ENCODE measurements around the gene EML2.
A peak's percentile ranks its signal among the peaks of the same experiment; 100 is the strongest.
"Not testable (repeated sequence)": the region's sequence is repeated elsewhere in the genome, so short reads cannot be mapped to it uniquely, and the experiment has no call there.

EML2 gene, protein sequence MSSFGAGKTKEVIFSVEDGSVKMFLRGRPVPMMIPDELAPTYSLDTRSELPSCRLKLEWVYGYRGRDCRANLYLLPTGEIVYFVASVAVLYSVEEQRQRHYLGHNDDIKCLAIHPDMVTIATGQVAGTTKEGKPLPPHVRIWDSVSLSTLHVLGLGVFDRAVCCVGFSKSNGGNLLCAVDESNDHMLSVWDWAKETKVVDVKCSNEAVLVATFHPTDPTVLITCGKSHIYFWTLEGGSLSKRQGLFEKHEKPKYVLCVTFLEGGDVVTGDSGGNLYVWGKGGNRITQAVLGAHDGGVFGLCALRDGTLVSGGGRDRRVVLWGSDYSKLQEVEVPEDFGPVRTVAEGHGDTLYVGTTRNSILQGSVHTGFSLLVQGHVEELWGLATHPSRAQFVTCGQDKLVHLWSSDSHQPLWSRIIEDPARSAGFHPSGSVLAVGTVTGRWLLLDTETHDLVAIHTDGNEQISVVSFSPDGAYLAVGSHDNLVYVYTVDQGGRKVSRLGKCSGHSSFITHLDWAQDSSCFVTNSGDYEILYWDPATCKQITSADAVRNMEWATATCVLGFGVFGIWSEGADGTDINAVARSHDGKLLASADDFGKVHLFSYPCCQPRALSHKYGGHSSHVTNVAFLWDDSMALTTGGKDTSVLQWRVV

DNA sequence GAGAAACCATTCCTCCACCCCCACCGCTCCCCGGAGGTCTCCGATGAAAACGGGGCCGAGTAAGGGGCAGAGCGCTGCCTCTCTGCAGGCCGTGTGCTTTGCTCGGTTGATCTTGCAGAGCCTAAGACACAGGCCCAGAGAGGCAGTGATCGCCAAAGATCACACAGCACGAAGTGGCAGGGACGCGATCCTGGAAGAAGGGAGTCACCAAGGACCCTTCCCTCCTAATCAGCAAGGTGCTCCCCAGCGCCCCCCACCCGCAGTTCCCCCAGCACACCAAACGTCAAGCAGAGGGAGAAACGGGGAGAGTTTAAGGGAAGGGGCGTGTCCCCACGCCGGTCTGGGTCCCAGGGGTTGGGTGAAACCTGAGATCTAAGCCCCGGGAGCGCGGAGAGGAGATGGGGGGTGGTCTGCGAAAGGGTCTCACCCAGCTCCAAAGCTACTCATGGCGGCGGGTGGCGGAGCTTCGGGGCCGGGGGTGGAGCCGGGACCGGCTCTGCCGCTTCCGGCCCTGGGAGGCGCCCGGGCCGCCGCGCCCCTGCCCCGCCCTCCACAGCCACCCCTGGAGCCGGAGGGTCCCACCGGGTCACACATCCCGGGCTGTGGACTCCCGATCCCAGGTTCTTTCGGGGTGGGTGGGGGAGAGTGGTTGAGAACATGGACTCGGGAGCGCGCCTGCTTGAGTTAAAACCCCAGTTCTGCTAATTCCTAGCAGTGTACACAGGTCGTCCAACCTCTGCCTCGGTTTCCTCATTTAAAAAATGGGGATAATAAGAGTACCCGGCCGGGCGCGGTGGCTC lies at the start of gene EML2:
TSS of gene EML2 (minus strand) at position 468 of the 800 bp plus-strand sequence. CDS start at position 447, 21 bp downstream.
- Histone ChIP-seq H3K4me3 (ENCODE audit: low read depth in 1 of 2, low read length in 1 of 2) (peak within 1 kb of the TSS; percentile 80 to 84), H3K27me3 (peaks cover 10% of the 10 kb centered on the region), H3K27ac (peak within 1 kb of the TSS; percentile 42), H3K9me3 (no peaks in the 10 kb centered on the region), H3K36me3 (no peaks in the 10 kb centered on the region), H3K4me1 (ENCODE audit: control insufficient read depth in 1 of 2, insufficient read depth in 1 of 2, low read depth in 1 of 2, low read length in 1 of 2) (peaks cover 47 to 54% of the 10 kb centered on the region in 2 experiments)
- TF ChIP-seq CTCF (IDR thresholded peaks at IDR 0.05) = no peak

DNA sequence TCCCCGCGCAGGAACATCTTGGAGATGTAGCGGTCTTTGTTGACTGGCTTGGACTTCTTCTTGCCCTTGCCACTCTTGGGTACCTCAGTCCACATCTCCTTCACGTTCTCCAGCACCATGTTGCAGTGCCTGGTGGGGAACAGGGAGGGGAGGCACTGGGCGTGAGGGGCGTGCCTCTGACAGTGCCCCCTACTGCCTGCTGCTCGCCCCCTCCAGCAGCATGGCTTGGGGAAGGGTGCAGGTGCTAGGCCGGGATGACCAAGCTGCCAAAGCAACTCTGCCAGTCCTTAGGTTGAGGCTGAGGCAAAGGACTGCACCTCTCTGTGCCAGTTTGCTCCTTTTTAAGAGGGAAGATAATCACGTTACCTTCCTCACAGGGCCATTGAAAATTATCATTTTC lies 48.4 kb upstream of the EML2 start:
- no peak for TF ChIP-seq CTCF (IDR thresholded peaks at IDR 0.05)
- H3K9me3 ChIP-seq = no peaks in the 10 kb centered on the region
- peaks cover 10 to 11% of the 10 kb centered on the region in 2 experiments for H3K4me1 ChIP-seq (ENCODE audit: control insufficient read depth in 1 of 2, insufficient read depth in 1 of 2, low read depth in 1 of 2, low read length in 1 of 2)
- no peak overlapping the region for H3K27ac ChIP-seq
- peaks cover 42% of the 10 kb centered on the region for H3K36me3 ChIP-seq
- no peaks in the 10 kb centered on the region for H3K27me3 ChIP-seq
- H3K4me3 ChIP-seq (ENCODE audit: low read depth in 1 of 2, low read length in 1 of 2) = no peak overlapping the region

GRCh38 chr19:45685045-45685444 lies 45.8 kb upstream of the EML2 start:
- H3K4me3 ChIP-seq (ENCODE audit: low read depth in 1 of 2, low read length in 1 of 2); H3K9me3 ChIP-seq; H3K27ac ChIP-seq: not testable (repeated sequence)
- H3K4me1 ChIP-seq (ENCODE audit: control insufficient read depth in 1 of 2, insufficient read depth in 1 of 2, low read depth in 1 of 2, low read length in 1 of 2) = peaks cover 4 to 11% of the 10 kb centered on the region in 2 experiments
- peaks cover 16% of the 10 kb centered on the region for H3K27me3 ChIP-seq
- H3K36me3 ChIP-seq = peaks cover 42% of the 10 kb centered on the region

- no peak overlapping the region for H3K27ac ChIP-seq
- peaks cover 6 to 13% of the 10 kb centered on the region in 2 experiments for H3K4me1 ChIP-seq (ENCODE audit: control insufficient read depth in 1 of 2, insufficient read depth in 1 of 2, low read depth in 1 of 2, low read length in 1 of 2)
- H3K27me3 ChIP-seq = peaks cover 37% of the 10 kb centered on the region
- H3K36me3 ChIP-seq = peaks cover 37% of the 10 kb centered on the region
- H3K4me3 ChIP-seq (ENCODE audit: low read depth in 1 of 2, low read length in 1 of 2) = no peak overlapping the region
- TF ChIP-seq CTCF (IDR thresholded peaks at IDR 0.05) = no peak
- H3K9me3 ChIP-seq = no peaks in the 10 kb centered on the region
These were observed 43.7 kb upstream of the EML2 start for GRCh38 chr19:45682908-45683307.

- Histone ChIP-seq H3K27me3 (peaks cover 45% of the 10 kb centered on the region), H3K4me1 (ENCODE audit: control insufficient read depth in 1 of 2, insufficient read depth in 1 of 2, low read depth in 1 of 2, low read length in 1 of 2) (peaks cover 13 to 21% of the 10 kb centered on the region in 2 experiments), H3K36me3 (peaks cover 29% of the 10 kb centered on the region), H3K9me3 (no peaks in the 10 kb centered on the region), H3K4me3 (ENCODE audit: low read depth in 1 of 2, low read length in 1 of 2) (no peak overlapping the region), H3K27ac (no peak overlapping the region)
- no peak for TF ChIP-seq CTCF (IDR thresholded peaks at IDR 0.05)
These were observed 42.9 kb upstream of the EML2 start for GRCh38 chr19:45682117-45682516.
